Measurements from ENCODE around the gene OTOP2. TPM values are rescaled to one million over a fixed set of nuclear protein-coding genes. Genes with fewer than 3 reads are reported as not detected.

OTOP2 gene
- total and polyA plus RNA-seq, 9 of the 15 experiments (the other 6 are each of a cell fraction or from before 2014, with no cell fraction given), result 0.04 to 0.36 (median 0.14) TPM; not detected in 1

- CTCF ChIA-PET (ENCODE audit: low intra/inter-chr PET ratio), result no interaction called here
Measured at GRCh38 chr17:74917430-74917829, 6.6 kb upstream of the OTOP2 start.

GRCh38 chr17:74918906-74919305 lies 5.2 kb upstream of the OTOP2 start:
- ChIA-PET POLR2A (interaction anchor here (0.6 to 0.8 kb wide), 4 partner anchors 13 to 321 kb away, joined by 3 to 4 read pairs (median 3); no protein-coding TSS in a partner anchor), CTCF (ENCODE audit: low intra/inter-chr PET ratio) (interaction anchor here (0.5 to 1.4 kb wide), 3 partner anchors 37 to 42 kb away, joined by 3 to 8 read pairs (median 7); no protein-coding TSS in a partner anchor)
- no peaks in the 10 kb centered on the region for H3K9me3 ChIP-seq (replicated peaks; ENCODE audit: control insufficient read depth, insufficient read depth, low read depth, low read length)
- H3K4me2 ChIP-seq (ENCODE audit: insufficient read depth, low read length), result no peak overlapping the region
- peaks cover 13 to 57% of the 10 kb centered on the region in 2 experiments for H3K4me1 ChIP-seq (replicated peaks in 1 of 2; ENCODE audit: control insufficient read depth in 2 of 2, insufficient read depth in 2 of 2, low read length in 2 of 2)
- H3K27me3 ChIP-seq (ENCODE audit: control insufficient read depth in 2 of 2, insufficient read depth in 2 of 2, low read length in 2 of 2), result peaks cover 0 to 2% of the 10 kb centered on the region in 2 experiments; a peak in 2 of 5 replicates
- FAIRE-seq (peak; percentile 48), DNase-seq (ENCODE audit: extremely low read depth in 1 of 4, low spot score in 3 of 4) (no peak), ATAC-seq (no peak)
- no peaks in the 10 kb centered on the region for H3K36me3 ChIP-seq (ENCODE audit: control insufficient read depth, insufficient read depth, low read length)
- in situ Hi-C loops (cut with MboI), result no loop called here
- no peaks in the 10 kb centered on the region for H3K79me2 ChIP-seq (ENCODE audit: control insufficient read depth, insufficient read depth, low read length)
- H3K9ac ChIP-seq (ENCODE audit: insufficient read depth in 1 of 2, low read depth in 2 of 2, low read length in 2 of 2), result no peak overlapping the region
- no peaks in the 10 kb centered on the region for H4K20me1 ChIP-seq (replicated peaks; ENCODE audit: control insufficient read depth, insufficient read depth, low read length)
- no peak overlapping the region for H3K27ac ChIP-seq (ENCODE audit: extremely low read depth, low read depth, low read length)
- 56% methylated on average over 5 of the region's 5 CpGs for WGBS (ENCODE audit: insufficient coverage, low coverage, missing lambda C conversion rate)
- H3K4me3 ChIP-seq, result no peak overlapping the region
- no TSS peak for BruUV-seq (replicated peaks)
- intact Hi-C loops (cut with micrococcal nuclease), result no loop called here
- no peak overlapping the region for H2AFZ ChIP-seq (ENCODE audit: low read depth, low read length)
- no peaks in the 10 kb centered on the region for H3K9me1 ChIP-seq (ENCODE audit: control insufficient read depth, insufficient read depth, low read length)
- TF ChIP-seq CREB5 (CRISPR knock-in tag; IDR thresholded peaks at IDR 0.05) (no peak), CHD2 (IDR thresholded peaks at IDR 0.05; ENCODE audit: low read depth, low read length) (no peak), LCOR (CRISPR knock-in tag; IDR thresholded peaks at IDR 0.05) (no peak), ZNF609 (CRISPR knock-in tag; IDR thresholded peaks at IDR 0.05; ENCODE audit: borderline replicate concordance) (no peak)

More at GRCh38 chr17:74917430-74917829, 6.6 kb upstream of the OTOP2 start:
- TF ChIP-seq HMGN3 (IDR thresholded peaks at IDR 0.05; ENCODE audit: borderline replicate concordance, extremely low read depth, insufficient read length, low read depth, low read length) (peak; percentile 28), PKNOX1 (IDR thresholded peaks at IDR 0.05) (no peak)
- H3K27ac ChIP-seq (ENCODE audit: extremely low read depth, low read depth, low read length), result no peak overlapping the region
- ATAC-seq (no peak), FAIRE-seq (no peak), DNase-seq (ENCODE audit: extremely low read depth in 1 of 4, low spot score in 3 of 4) (no peak)
- 33% methylated on average over 6 of the region's 10 CpGs for WGBS (ENCODE audit: insufficient coverage, low coverage, missing lambda C conversion rate)
- H3K4me3 ChIP-seq, result no peak overlapping the region
- peaks cover 7 to 42% of the 10 kb centered on the region in 2 experiments; a peak in 4 of 5 replicates for H3K4me1 ChIP-seq (replicated peaks in 1 of 2; ENCODE audit: control insufficient read depth in 2 of 2, insufficient read depth in 2 of 2, low read length in 2 of 2)
- H3K9me3 ChIP-seq (replicated peaks; ENCODE audit: control insufficient read depth, insufficient read depth, low read depth, low read length), result no peaks in the 10 kb centered on the region
- no peaks in the 10 kb centered on the region for H4K20me1 ChIP-seq (replicated peaks; ENCODE audit: control insufficient read depth, insufficient read depth, low read length)
- peak overlapping the region in 1 of 2 experiments; percentile 60; a peak in 1 of 4 replicates for H3K9ac ChIP-seq (ENCODE audit: insufficient read depth in 1 of 2, low read depth in 2 of 2, low read length in 2 of 2)
- in situ Hi-C loops (cut with MboI) (no loop called here), intact Hi-C loops (cut with micrococcal nuclease) (no loop called here)
- no TSS peak for BruUV-seq (replicated peaks)
- H3K27me3 ChIP-seq (ENCODE audit: control insufficient read depth in 2 of 2, insufficient read depth in 2 of 2, low read length in 2 of 2), result no peaks in the 10 kb centered on the region
- H2AFZ ChIP-seq (ENCODE audit: low read depth, low read length), result no peak overlapping the region
- H3K79me2 ChIP-seq (ENCODE audit: control insufficient read depth, insufficient read depth, low read length), result no peaks in the 10 kb centered on the region
- H3K9me1 ChIP-seq (ENCODE audit: control insufficient read depth, insufficient read depth, low read length), result no peaks in the 10 kb centered on the region
- H3K36me3 ChIP-seq (ENCODE audit: control insufficient read depth, insufficient read depth, low read length), result no peaks in the 10 kb centered on the region
- no peak overlapping the region for H3K4me2 ChIP-seq (ENCODE audit: insufficient read depth, low read length)
- POLR2A ChIA-PET, result interaction anchor here (0.5 kb wide), 1 partner anchor 39 kb away, joined by 3 read pairs; no protein-coding TSS in a partner anchor
